GM12878 (cell line): Measurements from ENCODE around the gene TENT4B. TPM values are rescaled to one million over a fixed set of nuclear protein-coding genes. Genes with fewer than 3 reads are reported as not detected.

Source experiments
- ATAC-seq: fragments of 200-7000 bp; cut with Tn5 transposase; 3 replicates; pipeline ENCODE4 v1.9.1; 2020; ENCODE audit warnings: mild to moderate bottlenecking, moderate library complexity
- BruUV-seq: library from RNA; stranded (reverse); fragments of 400-500 nt; replicated peaks from 2 replicates; lab custom pipeline; 2021; lab: Mats Ljungman, UMichigan
- CTCF ChIA-PET: fragments of 300-600 bp; sonication (Branson Sonifier 250); formaldehyde crosslinking; extraction: SDS; loops from one replicate; lab custom pipeline; 2021; ENCODE audit warnings: inconsistent platforms; lab: Yijun Ruan, JAX
- POLR2A ChIA-PET: fragments of 350-600 bp; formaldehyde crosslinking; extraction: SDS; loops from one replicate; lab custom pipeline; 2021; ENCODE audit warnings: inconsistent platforms; lab: Charles Lee
- RAD21 ChIA-PET: fragments of 300-600 bp; sonication (Branson Sonifier 250); formaldehyde crosslinking; loops from one replicate; lab custom pipeline; 2023; ENCODE audit warnings: antibody characterized with exemption; ENCODE audit not compliant: unreplicated experiment; lab: Charles Lee
- SMC1A ChIA-PET: fragments of 300-600 bp; sonication (Branson Sonifier 250); formaldehyde crosslinking; loops from one replicate; lab custom pipeline; 2023; ENCODE audit not compliant: unreplicated experiment, uncharacterized antibody; lab: Charles Lee
- DNase-seq: peaks from one replicate; pipeline ENCODE4 v3.0.0-alpha.2; 2011; ENCODE audit warnings: low read depth, low spot score
- FAIRE-seq: peaks from 3 replicates; lab custom pipeline; 2011; peaks lifted over from hg19 to GRCh38; lab: Jason Lieb, UNC
- H2AFZ ChIP-seq: 2 replicates; pipeline ENCODE4 v1.6.0; 2011; ENCODE audit warnings: low read depth, low read length, control low read depth; ENCODE audit not compliant: control insufficient read depth
- H3K27ac ChIP-seq: 2 replicates; pipeline ENCODE4 v1.5.1; 2011; ENCODE audit warnings: control low read depth; ENCODE audit not compliant: control insufficient read depth, insufficient read depth
- H3K27me3 ChIP-seq, 2 experiments: replicated peaks in 1 of 2; 2 replicates each; pipeline versions ENCODE4 v1.6.0 to v1.6.1; 2011; ENCODE audit warnings: low read length in 1 of 2; ENCODE audit not compliant: control insufficient read depth in 2 of 2, insufficient read depth in 2 of 2
- H3K36me3 ChIP-seq, 2 experiments: 2 replicates each; pipeline ENCODE4 v1.5.1; 2011; ENCODE audit warnings: low read length in 1 of 2; ENCODE audit not compliant: control insufficient read depth in 2 of 2, insufficient read depth in 2 of 2
- H3K4me1 ChIP-seq: 2 replicates; pipeline ENCODE4 v1.6.1; 2011; ENCODE audit warnings: mild to moderate bottlenecking, low read length, moderate library complexity, mixed read lengths; ENCODE audit not compliant: control insufficient read depth, insufficient read depth
- H3K4me2 ChIP-seq: 2 replicates; pipeline ENCODE4 v1.6.0; 2011; ENCODE audit warnings: control low read depth; ENCODE audit not compliant: control insufficient read depth, insufficient read depth
- H3K4me3 ChIP-seq: fragments of 200-600 bp; sonication (generic); 2 replicates; pipeline ENCODE4 v1.5.1; 2016
- H3K79me2 ChIP-seq: 2 replicates; pipeline ENCODE4 v1.6.0; 2011; ENCODE audit warnings: low read length; ENCODE audit not compliant: control insufficient read depth, insufficient read depth
- H3K9ac ChIP-seq: 2 replicates; pipeline ENCODE4 v1.8.0; 2011; ENCODE audit warnings: low read length, control low read depth, mixed read lengths; ENCODE audit not compliant: control insufficient read depth, insufficient read depth
- H3K9me3 ChIP-seq: replicated peaks from 3 replicates; pipeline ENCODE4 v1.5.1; 2011; ENCODE audit warnings: mild to moderate bottlenecking, low read length; ENCODE audit not compliant: control insufficient read depth, insufficient read depth
- H4K20me1 ChIP-seq: 2 replicates; pipeline ENCODE4 v1.6.0; 2011; ENCODE audit not compliant: control insufficient read depth, insufficient read depth
- BCL11A ChIP-seq: IDR thresholded peaks from 2 replicates; pipeline ENCODE4 v1.6.1; 2011; ENCODE audit warnings: low read depth, low read length
- EED ChIP-seq: sonication (generic); IDR thresholded peaks from 2 replicates; pipeline ENCODE4 v1.6.1; 2016; ENCODE audit warnings: antibody characterized with exemption, low read depth
- ESRRA ChIP-seq: IDR thresholded peaks from 2 replicates; pipeline ENCODE4 v1.6.1; 2012; ENCODE audit warnings: mild to moderate bottlenecking, low read length, improper control_type of control experiment
- HDGF ChIP-seq: fragments of 450-650 bp; IDR thresholded peaks from 2 replicates; pipeline ENCODE4 v1.6.1; 2016; ENCODE audit warnings: antibody characterized with exemption
- IKZF1 ChIP-seq: fragments of 450-650 bp; conservative IDR thresholded peaks from 2 replicates; pipeline ENCODE4 v1.6.1; 2017; ENCODE audit warnings: antibody characterized with exemption, mild to moderate bottlenecking
- IKZF2 ChIP-seq, 2 experiments: fragments of 450-650 bp; IDR thresholded peaks; 2 replicates each; pipeline ENCODE4 v1.6.1; 2017; ENCODE audit warnings: mild to moderate bottlenecking in 2 of 2, moderate library complexity in 2 of 2
- KDM1A ChIP-seq: fragments of 200-600 bp; sonication (generic); IDR thresholded peaks from 2 replicates; pipeline ENCODE4 v1.6.1; 2016; ENCODE audit warnings: borderline replicate concordance
- MEF2B ChIP-seq: fragments of 450-650 bp; IDR thresholded peaks from 2 replicates; pipeline ENCODE4 v1.6.1; 2018; ENCODE audit warnings: mild to moderate bottlenecking, moderate library complexity; ENCODE audit not compliant: partially characterized antibody, poor library complexity, severe bottlenecking
- MXI1 ChIP-seq: fragments of 150-350 bp; IDR thresholded peaks from 2 replicates; pipeline ENCODE4 v1.6.1; 2011; ENCODE audit warnings: low read depth, mild to moderate bottlenecking, inconsistent platforms, low read length, improper control_type of control experiment
- NBN ChIP-seq: fragments of 450-650 bp; IDR thresholded peaks from 2 replicates; pipeline ENCODE4 v1.6.1; 2016
- SPI1 ChIP-seq: IDR thresholded peaks from 2 replicates; pipeline ENCODE4 v1.6.1; 2011; ENCODE audit warnings: low read depth, mild to moderate bottlenecking, low read length, moderate library complexity, borderline replicate concordance; ENCODE audit not compliant: insufficient read depth
- TBL1XR1 ChIP-seq: IDR thresholded peaks from 2 replicates; pipeline ENCODE4 v1.6.1; 2012; ENCODE audit warnings: low read depth, low read length, improper control_type of control experiment
- ZSCAN29 ChIP-seq: fragments of 450-650 bp; IDR thresholded peaks from 2 replicates; pipeline ENCODE4 v1.6.1; 2017; ENCODE audit warnings: mild to moderate bottlenecking, moderate library complexity
- WGBS: methylation state at CpG from one replicate; pipeline ENCODE4 v1.1.6; 2016; ENCODE audit warnings: low lambda C conversion rate; ENCODE audit not compliant: insufficient replicate concordance, insufficient coverage; ENCODE audit errors: missing lambda C conversion rate; 5-methylcytosine and 5-hydroxymethylcytosine counted together
- in situ Hi-C: fragments of 300-500 bp; cut with MboI; formaldehyde crosslinking; loops from 9 replicates; pipeline ENCODE4 v1.14.3; 2018; ENCODE audit warnings: mixed read lengths
- intact Hi-C: fragments of 100-400 bp; cut with micrococcal nuclease; formaldehyde crosslinking; loops from one replicate; pipeline ENCODE4 v1.14.2; 2022; ENCODE audit not compliant: unreplicated experiment
- polyA plus RNA-seq, 11 experiments: library from polyadenylated mRNA; depleted of rRNA in 4 of 11; unstranded in 6 of 11; stranded (reverse) in 5 of 11; fragments of >200 nt; fragmentation: Nextera tagmentation in 4 of 11; fragmentation: Illumina TruSeq in 1 of 11; extraction: Ambion mirVana in 4 of 11; extraction: Trizol in 1 of 11; gene quantifications; 1 replicate in 1 of 11; 2 replicates in 10 of 11; pipeline versions ENCODE4 v1.2.1 to v1.2.3, GENCODE V29; 2011 to 2016; ENCODE audit warnings: inconsistent platforms in 2 of 11, missing spikeins in 2 of 11, low read depth in 1 of 11
- total RNA-seq, 4 experiments: library from RNA; depleted of rRNA in 3 of 4; stranded (reverse); fragments of >200 nt in 3 of 4; fragmentation: Illumina TruSeq in 1 of 4; extraction: Trizol in 1 of 4; gene quantifications; 2 replicates each; pipeline versions ENCODE4 v1.2.1 to v1.2.3, GENCODE V29; 2013 to 2021
- TF ChIP-seq, protein P1 (sequence below): fragments of 150-350 bp; IDR thresholded peaks from 2 replicates; pipeline ENCODE4 v1.6.1; 2016; ENCODE audit warnings: low read depth, low read length
- TF ChIP-seq, protein P2 (sequence below): fragments of 450-650 bp; IDR thresholded peaks from 2 replicates; pipeline ENCODE4 v1.6.1; 2018; ENCODE audit warnings: borderline replicate concordance, mild to moderate bottlenecking; ENCODE audit not compliant: partially characterized antibody
- TF ChIP-seq, protein P3 (sequence below): fragments of 450-650 bp; formaldehyde crosslinking; IDR thresholded peaks from 2 replicates; pipeline ENCODE4 v1.5.0; 2022; ENCODE audit warnings: mild to moderate bottlenecking, missing genetic modification characterization

The TENT4B gene
- total and polyA plus RNA-seq, 10 of the 15 experiments (the other 5 are each of a cell fraction or from before 2014, with no cell fraction given): 4.4 to 16.7 (median 10.8) TPM

DNA sequence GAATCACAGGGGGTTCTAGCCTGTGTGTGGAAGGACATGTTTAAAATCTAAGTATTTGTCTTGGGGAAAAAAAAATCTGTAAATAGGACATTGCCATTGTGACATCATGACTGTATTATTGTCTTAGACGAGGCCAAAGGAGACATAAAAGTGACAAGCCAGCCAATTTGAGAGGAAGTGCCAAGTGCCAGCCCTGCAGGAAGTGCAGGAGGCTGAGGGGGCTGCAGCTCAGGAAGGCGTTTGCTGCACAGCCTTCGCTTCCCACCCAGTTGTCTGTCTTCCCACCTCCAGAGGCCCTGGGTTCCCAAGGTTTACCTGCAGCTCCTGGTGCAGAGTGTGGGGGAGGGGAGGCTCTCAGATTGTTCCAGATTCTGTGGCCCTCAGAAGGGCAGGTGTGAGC lies 114.5 kb downstream of the TENT4B start:
- ATAC-seq: no peak
- 50% methylated on average over 3 of the region's 3 CpGs for WGBS
- Histone ChIP-seq H2AFZ (0 out of 2 replicates have a peak overlapping the region, but pooled peaks have one; percentile 41), H3K79me2 (peaks cover 26% of the 10 kb centered on the region), H4K20me1 (no peaks in the 10 kb centered on the region), H3K27me3 (no peaks in the 10 kb centered on the region), H3K27ac (peak overlapping the region; percentile 87), H3K36me3 (0 out of 4 replicates have a peak, but pooled peaks cover 0 to 2% of the 10 kb centered on the region in 2 experiments), H3K4me2 (peak overlapping the region; percentile 30), H3K9me3 (no peaks in the 10 kb centered on the region), H3K4me3 (peak overlapping the region; percentile 80), H3K4me1 (peaks cover 37% of the 10 kb centered on the region), H3K9ac (peak overlapping the region; percentile 58)
- intact Hi-C loops: no loop called here
- ChIA-PET SMC1A (interaction anchor here (0.6 to 6.7 kb wide), 5 partner anchors 14 to 243 kb away, joined by 3 to 73 read pairs (median 3); partner anchors contain the start of gene CNEP1R1), CTCF (interaction anchor here (0.5 to 1.8 kb wide), 5 partner anchors 11 to 538 kb away, joined by 3 to 4 read pairs (median 4); partner anchors contain the start of gene CNEP1R1), RAD21 (interaction anchor here (1.1 to 1.6 kb wide), 5 partner anchors 7 to 479 kb away, joined by 3 to 5 read pairs (median 3); no protein-coding TSS in a partner anchor), POLR2A (interaction anchor here (1.3 to 2.7 kb wide), 2 partner anchors 12 to 14 kb away, joined by 4 to 13 read pairs; no protein-coding TSS in a partner anchor)
- BruUV-seq: no TSS peak
- no peak for DNase-seq
- in situ Hi-C loops: no loop called here
- FAIRE-seq: peak; percentile 56
- no peak for TF ChIP-seq TBL1XR1
- no peak for TF ChIP-seq NBN
- TF ChIP-seq IKZF2 (IDR thresholded peaks at IDR 0.05): 0 out of 4 replicates have a peak, but pooled peaks of 1 of the 2 experiments have one; percentile 12
- TF ChIP-seq, protein P1, sequence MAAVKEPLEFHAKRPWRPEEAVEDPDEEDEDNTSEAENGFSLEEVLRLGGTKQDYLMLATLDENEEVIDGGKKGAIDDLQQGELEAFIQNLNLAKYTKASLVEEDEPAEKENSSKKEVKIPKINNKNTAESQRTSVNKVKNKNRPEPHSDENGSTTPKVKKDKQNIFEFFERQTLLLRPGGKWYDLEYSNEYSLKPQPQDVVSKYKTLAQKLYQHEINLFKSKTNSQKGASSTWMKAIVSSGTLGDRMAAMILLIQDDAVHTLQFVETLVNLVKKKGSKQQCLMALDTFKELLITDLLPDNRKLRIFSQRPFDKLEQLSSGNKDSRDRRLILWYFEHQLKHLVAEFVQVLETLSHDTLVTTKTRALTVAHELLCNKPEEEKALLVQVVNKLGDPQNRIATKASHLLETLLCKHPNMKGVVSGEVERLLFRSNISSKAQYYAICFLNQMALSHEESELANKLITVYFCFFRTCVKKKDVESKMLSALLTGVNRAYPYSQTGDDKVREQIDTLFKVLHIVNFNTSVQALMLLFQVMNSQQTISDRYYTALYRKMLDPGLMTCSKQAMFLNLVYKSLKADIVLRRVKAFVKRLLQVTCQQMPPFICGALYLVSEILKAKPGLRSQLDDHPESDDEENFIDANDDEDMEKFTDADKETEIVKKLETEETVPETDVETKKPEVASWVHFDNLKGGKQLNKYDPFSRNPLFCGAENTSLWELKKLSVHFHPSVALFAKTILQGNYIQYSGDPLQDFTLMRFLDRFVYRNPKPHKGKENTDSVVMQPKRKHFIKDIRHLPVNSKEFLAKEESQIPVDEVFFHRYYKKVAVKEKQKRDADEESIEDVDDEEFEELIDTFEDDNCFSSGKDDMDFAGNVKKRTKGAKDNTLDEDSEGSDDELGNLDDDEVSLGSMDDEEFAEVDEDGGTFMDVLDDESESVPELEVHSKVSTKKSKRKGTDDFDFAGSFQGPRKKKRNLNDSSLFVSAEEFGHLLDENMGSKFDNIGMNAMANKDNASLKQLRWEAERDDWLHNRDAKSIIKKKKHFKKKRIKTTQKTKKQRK: no peak
- no peak for TF ChIP-seq EED
- TF ChIP-seq MXI1: no peak
- TF ChIP-seq KDM1A: no peak
- TF ChIP-seq ZSCAN29: no peak
- TF ChIP-seq MEF2B: no peak
- TF ChIP-seq, protein P2, sequence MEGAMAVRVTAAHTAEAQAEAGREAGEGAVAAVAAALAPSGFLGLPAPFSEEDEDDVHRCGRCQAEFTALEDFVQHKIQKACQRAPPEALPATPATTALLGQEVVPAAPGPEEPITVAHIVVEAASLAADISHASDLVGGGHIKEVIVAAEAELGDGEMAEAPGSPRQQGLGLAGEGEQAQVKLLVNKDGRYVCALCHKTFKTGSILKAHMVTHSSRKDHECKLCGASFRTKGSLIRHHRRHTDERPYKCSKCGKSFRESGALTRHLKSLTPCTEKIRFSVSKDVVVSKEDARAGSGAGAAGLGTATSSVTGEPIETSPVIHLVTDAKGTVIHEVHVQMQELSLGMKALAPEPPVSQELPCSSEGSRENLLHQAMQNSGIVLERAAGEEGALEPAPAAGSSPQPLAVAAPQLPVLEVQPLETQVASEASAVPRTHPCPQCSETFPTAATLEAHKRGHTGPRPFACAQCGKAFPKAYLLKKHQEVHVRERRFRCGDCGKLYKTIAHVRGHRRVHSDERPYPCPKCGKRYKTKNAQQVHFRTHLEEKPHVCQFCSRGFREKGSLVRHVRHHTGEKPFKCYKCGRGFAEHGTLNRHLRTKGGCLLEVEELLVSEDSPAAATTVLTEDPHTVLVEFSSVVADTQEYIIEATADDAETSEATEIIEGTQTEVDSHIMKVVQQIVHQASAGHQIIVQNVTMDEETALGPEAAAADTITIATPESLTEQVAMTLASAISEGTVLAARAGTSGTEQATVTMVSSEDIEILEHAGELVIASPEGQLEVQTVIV: no peak
- TF ChIP-seq HDGF: no peak
- TF ChIP-seq BCL11A: no peak
- 0 out of 2 replicates have a peak, but pooled peaks have one; percentile 15 for TF ChIP-seq IKZF1
- peak; percentile 60; the same call in 1 of the 2 replicates for TF ChIP-seq SPI1
- TF ChIP-seq, protein P3, sequence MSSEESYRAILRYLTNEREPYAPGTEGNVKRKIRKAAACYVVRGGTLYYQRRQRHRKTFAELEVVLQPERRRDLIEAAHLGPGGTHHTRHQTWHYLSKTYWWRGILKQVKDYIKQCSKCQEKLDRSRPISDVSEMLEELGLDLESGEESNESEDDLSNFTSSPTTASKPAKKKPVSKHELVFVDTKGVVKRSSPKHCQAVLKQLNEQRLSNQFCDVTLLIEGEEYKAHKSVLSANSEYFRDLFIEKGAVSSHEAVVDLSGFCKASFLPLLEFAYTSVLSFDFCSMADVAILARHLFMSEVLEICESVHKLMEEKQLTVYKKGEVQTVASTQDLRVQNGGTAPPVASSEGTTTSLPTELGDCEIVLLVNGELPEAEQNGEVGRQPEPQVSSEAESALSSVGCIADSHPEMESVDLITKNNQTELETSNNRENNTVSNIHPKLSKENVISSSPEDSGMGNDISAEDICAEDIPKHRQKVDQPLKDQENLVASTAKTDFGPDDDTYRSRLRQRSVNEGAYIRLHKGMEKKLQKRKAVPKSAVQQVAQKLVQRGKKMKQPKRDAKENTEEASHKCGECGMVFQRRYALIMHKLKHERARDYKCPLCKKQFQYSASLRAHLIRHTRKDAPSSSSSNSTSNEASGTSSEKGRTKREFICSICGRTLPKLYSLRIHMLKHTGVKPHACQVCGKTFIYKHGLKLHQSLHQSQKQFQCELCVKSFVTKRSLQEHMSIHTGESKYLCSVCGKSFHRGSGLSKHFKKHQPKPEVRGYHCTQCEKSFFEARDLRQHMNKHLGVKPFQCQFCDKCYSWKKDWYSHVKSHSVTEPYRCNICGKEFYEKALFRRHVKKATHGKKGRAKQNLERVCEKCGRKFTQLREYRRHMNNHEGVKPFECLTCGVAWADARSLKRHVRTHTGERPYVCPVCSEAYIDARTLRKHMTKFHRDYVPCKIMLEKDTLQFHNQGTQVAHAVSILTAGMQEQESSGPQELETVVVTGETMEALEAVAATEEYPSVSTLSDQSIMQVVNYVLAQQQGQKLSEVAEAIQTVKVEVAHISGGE (CRISPR knock-in tag): no peak
- no peak for TF ChIP-seq ESRRA
